ENCODE results near the gene CACNA2D2.

DNA sequence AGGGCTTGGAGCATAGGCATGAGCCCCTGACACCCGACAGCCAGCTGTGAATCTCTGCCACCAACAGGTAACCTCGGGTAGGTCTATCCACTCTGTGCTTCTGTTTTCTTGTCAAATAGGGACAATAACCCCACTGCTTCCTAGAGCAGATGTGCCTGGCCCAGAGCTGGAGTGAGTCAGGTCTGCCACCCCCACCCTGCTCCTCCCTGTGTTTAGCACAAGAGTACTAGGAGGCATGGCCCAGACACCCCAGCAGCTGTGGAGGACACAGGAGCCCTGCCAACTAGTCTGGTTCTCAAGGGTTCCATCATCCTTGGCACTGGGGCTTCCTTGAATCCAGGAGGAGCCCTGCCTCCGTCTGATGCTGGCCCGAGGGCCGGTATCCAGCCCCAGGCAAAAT, 110.4 kb downstream of the CACNA2D2 start:
- TF ChIP-seq, protein P1, sequence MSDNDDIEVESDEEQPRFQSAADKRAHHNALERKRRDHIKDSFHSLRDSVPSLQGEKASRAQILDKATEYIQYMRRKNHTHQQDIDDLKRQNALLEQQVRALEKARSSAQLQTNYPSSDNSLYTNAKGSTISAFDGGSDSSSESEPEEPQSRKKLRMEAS (IDR thresholded peaks at IDR 0.05; ENCODE audit: low read depth) = no peak
- TF ChIP-seq, protein P2, sequence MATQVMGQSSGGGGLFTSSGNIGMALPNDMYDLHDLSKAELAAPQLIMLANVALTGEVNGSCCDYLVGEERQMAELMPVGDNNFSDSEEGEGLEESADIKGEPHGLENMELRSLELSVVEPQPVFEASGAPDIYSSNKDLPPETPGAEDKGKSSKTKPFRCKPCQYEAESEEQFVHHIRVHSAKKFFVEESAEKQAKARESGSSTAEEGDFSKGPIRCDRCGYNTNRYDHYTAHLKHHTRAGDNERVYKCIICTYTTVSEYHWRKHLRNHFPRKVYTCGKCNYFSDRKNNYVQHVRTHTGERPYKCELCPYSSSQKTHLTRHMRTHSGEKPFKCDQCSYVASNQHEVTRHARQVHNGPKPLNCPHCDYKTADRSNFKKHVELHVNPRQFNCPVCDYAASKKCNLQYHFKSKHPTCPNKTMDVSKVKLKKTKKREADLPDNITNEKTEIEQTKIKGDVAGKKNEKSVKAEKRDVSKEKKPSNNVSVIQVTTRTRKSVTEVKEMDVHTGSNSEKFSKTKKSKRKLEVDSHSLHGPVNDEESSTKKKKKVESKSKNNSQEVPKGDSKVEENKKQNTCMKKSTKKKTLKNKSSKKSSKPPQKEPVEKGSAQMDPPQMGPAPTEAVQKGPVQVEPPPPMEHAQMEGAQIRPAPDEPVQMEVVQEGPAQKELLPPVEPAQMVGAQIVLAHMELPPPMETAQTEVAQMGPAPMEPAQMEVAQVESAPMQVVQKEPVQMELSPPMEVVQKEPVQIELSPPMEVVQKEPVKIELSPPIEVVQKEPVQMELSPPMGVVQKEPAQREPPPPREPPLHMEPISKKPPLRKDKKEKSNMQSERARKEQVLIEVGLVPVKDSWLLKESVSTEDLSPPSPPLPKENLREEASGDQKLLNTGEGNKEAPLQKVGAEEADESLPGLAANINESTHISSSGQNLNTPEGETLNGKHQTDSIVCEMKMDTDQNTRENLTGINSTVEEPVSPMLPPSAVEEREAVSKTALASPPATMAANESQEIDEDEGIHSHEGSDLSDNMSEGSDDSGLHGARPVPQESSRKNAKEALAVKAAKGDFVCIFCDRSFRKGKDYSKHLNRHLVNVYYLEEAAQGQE (IDR thresholded peaks at IDR 0.05; ENCODE audit: low read depth, low read length) = no peak
- TF ChIP-seq RAD21 (IDR thresholded peaks at IDR 0.05; ENCODE audit: low read length) = no peak
- TF ChIP-seq CTCF (IDR thresholded peaks at IDR 0.05) = no peak
- TF ChIP-seq ZBTB33 (IDR thresholded peaks at IDR 0.05; ENCODE audit: borderline replicate concordance, low read depth) = no peak
- TF ChIP-seq, protein P3, sequence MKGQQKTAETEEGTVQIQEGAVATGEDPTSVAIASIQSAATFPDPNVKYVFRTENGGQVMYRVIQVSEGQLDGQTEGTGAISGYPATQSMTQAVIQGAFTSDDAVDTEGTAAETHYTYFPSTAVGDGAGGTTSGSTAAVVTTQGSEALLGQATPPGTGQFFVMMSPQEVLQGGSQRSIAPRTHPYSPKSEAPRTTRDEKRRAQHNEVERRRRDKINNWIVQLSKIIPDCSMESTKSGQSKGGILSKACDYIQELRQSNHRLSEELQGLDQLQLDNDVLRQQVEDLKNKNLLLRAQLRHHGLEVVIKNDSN (IDR thresholded peaks at IDR 0.05; ENCODE audit: borderline replicate concordance, low read depth) = no peak
- no peak for TF ChIP-seq YY1 (IDR thresholded peaks at IDR 0.05; ENCODE audit: low read depth)
- no peak for TF ChIP-seq GATA2 (CRISPR knock-in tag; IDR thresholded peaks at IDR 0.05)
- TF ChIP-seq EZH2phosphoT487 (IDR thresholded peaks at IDR 0.05; ENCODE audit: borderline replicate concordance, low read depth) = no peak
- no peak for TF ChIP-seq TAF1 (IDR thresholded peaks at IDR 0.05; ENCODE audit: borderline replicate concordance, low read depth, low read length)

All from SK-N-SH (cell line).